KMS-11 (cell line): ENCODE results near the gene KCNQ1.

Source experiments
- H2AFZ ChIP-seq: fragments of 200-600 bp; sonication (generic); 2 replicates; pipeline ENCODE4 v1.6.1; 2016; ENCODE audit warnings: antibody characterized with exemption, mixed run types, low read depth
- H3K27ac ChIP-seq: fragments of 200-600 bp; sonication (generic); 2 replicates; pipeline ENCODE4 v1.6.1; 2016; ENCODE audit warnings: mild to moderate bottlenecking, mixed run types
- H3K27me3 ChIP-seq: fragments of 200-600 bp; sonication (generic); 2 replicates; pipeline ENCODE4 v1.6.1; 2017; ENCODE audit warnings: mild to moderate bottlenecking, low read depth, mixed run types, moderate library complexity; ENCODE audit not compliant: insufficient read depth
- H3K36me3 ChIP-seq: fragments of 200-600 bp; sonication (generic); 2 replicates; pipeline ENCODE4 v1.6.1; 2017; ENCODE audit warnings: mild to moderate bottlenecking, mixed run types; ENCODE audit not compliant: insufficient read depth
- H3K4me1 ChIP-seq: fragments of 200-600 bp; sonication (generic); 2 replicates; pipeline ENCODE4 v1.6.1; 2016; ENCODE audit warnings: mild to moderate bottlenecking, low read depth, mixed run types; ENCODE audit not compliant: poor library complexity, severe bottlenecking
- H3K4me2 ChIP-seq: fragments of 200-600 bp; sonication (generic); 2 replicates; pipeline ENCODE4 v1.7.0; 2016; ENCODE audit warnings: mild to moderate bottlenecking, mixed run types
- H3K4me3 ChIP-seq: fragments of 200-600 bp; sonication (generic); IDR thresholded peaks from 2 replicates; pipeline ENCODE4 v1.6.1; 2017; ENCODE audit warnings: low read depth, low read length, mixed read lengths; ENCODE audit not compliant: insufficient read depth
- H3K79me2 ChIP-seq: fragments of 200-600 bp; sonication (generic); 2 replicates; pipeline ENCODE4 v1.6.1; 2016; ENCODE audit warnings: low read depth, mixed run types; ENCODE audit not compliant: insufficient read depth
- H3K9ac ChIP-seq: fragments of 200-600 bp; sonication (generic); 2 replicates; pipeline ENCODE4 v1.6.1; 2016; ENCODE audit warnings: mild to moderate bottlenecking, mixed run types
- H4K20me1 ChIP-seq: fragments of 200-600 bp; sonication (generic); 2 replicates; pipeline ENCODE4 v1.6.1; 2016; ENCODE audit warnings: mild to moderate bottlenecking, mixed run types; ENCODE audit not compliant: insufficient read depth
- TF ChIP-seq, protein P1 (sequence below): fragments of 200-600 bp; sonication (generic); conservative IDR thresholded peaks from 2 replicates; pipeline ENCODE4 v1.6.1; 2017; ENCODE audit warnings: low read depth, mild to moderate bottlenecking, antibody characterized with exemption, low read length, moderate library complexity, mixed read lengths

The KCNQ1 gene

DNA sequence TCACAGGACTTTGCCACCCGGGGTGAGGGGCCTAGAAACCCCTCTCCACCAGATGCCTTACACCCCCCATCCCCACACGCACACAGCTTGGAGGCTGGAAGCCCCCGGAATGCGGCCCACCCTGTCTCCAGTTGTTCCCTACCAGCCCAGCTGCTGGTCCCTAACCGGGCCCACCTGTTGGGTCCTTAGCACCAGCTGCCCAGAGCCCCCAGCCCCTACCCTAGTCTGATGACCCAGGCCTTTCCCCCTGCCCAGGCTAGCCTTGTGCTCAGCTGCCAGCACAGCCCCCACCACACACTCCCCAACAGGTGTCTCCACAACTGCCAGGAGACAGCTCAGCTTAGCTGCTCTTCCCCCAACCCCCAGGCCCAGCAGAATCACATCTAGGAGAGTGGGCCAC, 373.7 kb downstream of the KCNQ1 start:
- H3K4me3 ChIP-seq = no peak overlapping the region
- no peaks in the 10 kb centered on the region for H4K20me1 ChIP-seq
- no peaks in the 10 kb centered on the region for H3K4me1 ChIP-seq
- no peaks in the 10 kb centered on the region for H3K36me3 ChIP-seq
- H2AFZ ChIP-seq = no peak overlapping the region
- no peaks in the 10 kb centered on the region for H3K79me2 ChIP-seq
- no peak overlapping the region for H3K4me2 ChIP-seq
- H3K9ac ChIP-seq = no peak overlapping the region
- no peak overlapping the region for H3K27ac ChIP-seq
- H3K27me3 ChIP-seq = no peaks in the 10 kb centered on the region
- TF ChIP-seq, protein P1, sequence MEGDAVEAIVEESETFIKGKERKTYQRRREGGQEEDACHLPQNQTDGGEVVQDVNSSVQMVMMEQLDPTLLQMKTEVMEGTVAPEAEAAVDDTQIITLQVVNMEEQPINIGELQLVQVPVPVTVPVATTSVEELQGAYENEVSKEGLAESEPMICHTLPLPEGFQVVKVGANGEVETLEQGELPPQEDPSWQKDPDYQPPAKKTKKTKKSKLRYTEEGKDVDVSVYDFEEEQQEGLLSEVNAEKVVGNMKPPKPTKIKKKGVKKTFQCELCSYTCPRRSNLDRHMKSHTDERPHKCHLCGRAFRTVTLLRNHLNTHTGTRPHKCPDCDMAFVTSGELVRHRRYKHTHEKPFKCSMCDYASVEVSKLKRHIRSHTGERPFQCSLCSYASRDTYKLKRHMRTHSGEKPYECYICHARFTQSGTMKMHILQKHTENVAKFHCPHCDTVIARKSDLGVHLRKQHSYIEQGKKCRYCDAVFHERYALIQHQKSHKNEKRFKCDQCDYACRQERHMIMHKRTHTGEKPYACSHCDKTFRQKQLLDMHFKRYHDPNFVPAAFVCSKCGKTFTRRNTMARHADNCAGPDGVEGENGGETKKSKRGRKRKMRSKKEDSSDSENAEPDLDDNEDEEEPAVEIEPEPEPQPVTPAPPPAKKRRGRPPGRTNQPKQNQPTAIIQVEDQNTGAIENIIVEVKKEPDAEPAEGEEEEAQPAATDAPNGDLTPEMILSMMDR = no peak

DNA sequence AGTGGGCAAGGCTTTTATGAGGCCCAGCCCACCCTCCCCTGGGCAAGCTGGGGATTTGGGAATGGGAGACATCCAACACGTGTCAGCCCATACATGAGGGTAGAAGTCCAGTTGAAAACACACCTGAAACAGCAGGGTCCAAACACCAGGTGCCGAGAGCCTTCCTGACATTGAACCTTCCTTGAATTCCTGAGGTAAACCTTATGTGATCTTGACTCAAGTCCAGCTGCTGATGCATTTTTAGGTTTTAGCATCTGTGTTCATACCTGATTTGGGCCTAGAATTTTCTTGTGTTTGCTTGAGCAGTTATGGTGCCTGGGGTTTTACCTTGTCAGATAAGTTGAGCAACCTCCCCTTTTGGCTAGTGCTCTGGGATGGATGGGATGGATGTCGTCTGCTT, 374.5 kb downstream of the KCNQ1 start:
- no peaks in the 10 kb centered on the region for H4K20me1 ChIP-seq
- TF ChIP-seq, protein P1 = no peak
- no peak overlapping the region for H3K4me2 ChIP-seq
- H3K79me2 ChIP-seq = no peaks in the 10 kb centered on the region
- no peaks in the 10 kb centered on the region for H3K36me3 ChIP-seq
- H2AFZ ChIP-seq = no peak overlapping the region
- no peak overlapping the region for H3K9ac ChIP-seq
- no peak overlapping the region for H3K27ac ChIP-seq
- no peaks in the 10 kb centered on the region for H3K27me3 ChIP-seq
- H3K4me3 ChIP-seq = no peak overlapping the region
- H3K4me1 ChIP-seq = no peaks in the 10 kb centered on the region

DNA sequence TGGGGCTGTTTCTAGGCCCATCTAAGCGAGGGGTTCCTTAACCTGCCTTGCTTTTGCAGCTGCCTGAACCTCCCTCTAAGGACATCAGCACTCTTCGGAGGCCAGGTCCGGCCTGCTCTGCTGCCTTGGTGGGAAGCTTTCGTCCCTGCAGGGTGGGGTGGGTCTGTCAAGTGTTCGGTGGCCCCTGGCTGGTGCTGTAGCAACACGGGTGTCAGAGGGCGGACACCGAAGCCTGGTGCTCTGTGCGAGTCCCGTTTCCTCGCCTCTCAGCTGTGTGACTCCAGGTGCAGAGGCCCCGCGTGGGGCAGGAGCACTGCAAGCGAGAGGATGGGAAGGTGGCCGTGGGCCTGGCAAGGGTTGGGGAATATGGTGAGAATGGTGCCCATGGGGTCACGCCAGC, 376.2 kb downstream of the KCNQ1 start:
- Histone ChIP-seq H3K4me1 (no peaks in the 10 kb centered on the region), H3K4me3 (no peak overlapping the region), H4K20me1 (no peaks in the 10 kb centered on the region), H3K36me3 (no peaks in the 10 kb centered on the region), H3K9ac (no peak overlapping the region), H3K79me2 (no peaks in the 10 kb centered on the region), H3K27me3 (no peaks in the 10 kb centered on the region), H3K4me2 (no peak overlapping the region), H2AFZ (no peak overlapping the region), H3K27ac (no peak overlapping the region)
- TF ChIP-seq, protein P1 = no peak

DNA sequence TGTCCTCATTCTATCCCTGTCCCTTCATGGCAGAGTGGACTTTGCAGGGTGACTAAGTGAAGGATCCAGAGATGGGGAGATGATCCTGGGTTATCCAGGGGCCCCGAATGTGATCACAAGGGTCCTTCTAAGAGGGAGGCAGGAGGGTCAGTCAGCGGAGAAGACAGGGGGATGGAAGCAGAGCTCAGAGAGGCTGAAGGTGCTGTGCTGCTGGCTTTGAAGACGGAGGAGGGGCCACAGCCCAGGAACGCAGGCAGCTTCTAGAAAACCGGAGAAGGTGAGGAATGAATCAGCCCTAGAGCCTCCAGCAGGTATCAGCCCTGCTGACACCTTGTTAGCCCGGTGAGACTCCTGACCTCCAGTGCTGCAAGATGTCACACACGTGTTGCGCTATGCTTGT, 377.1 kb downstream of the KCNQ1 start:
- Histone ChIP-seq H3K9ac (no peak overlapping the region), H3K27ac (no peak overlapping the region), H3K4me3 (no peak overlapping the region), H3K4me2 (no peak overlapping the region), H3K27me3 (no peaks in the 10 kb centered on the region), H3K36me3 (no peaks in the 10 kb centered on the region), H3K4me1 (no peaks in the 10 kb centered on the region), H3K79me2 (no peaks in the 10 kb centered on the region), H4K20me1 (no peaks in the 10 kb centered on the region), H2AFZ (no peak overlapping the region)
- TF ChIP-seq, protein P1 = no peak

DNA sequence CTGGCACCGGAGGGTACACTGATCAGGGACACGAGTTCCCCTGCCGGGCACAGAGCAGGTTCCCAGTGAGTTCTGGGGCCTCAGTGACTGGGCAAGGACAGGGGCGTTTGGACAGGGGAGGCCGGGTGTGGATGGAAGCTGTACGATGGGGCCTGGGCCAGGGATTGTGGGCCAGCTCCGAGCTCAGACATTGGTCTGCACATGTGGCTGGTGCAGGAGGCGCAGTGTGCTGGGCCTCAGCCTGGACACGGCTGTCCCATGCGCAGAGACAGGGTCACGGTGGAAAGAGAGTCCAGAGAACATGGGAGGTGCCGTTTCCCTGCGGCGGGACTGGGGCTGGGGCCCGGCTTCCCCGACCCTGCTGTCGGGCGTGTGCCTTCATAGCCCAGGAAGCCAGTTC, 380.0 kb downstream of the KCNQ1 start:
- Histone ChIP-seq H3K4me2 (no peak overlapping the region), H3K4me1 (no peaks in the 10 kb centered on the region), H3K4me3 (no peak overlapping the region), H3K27ac (no peak overlapping the region), H3K36me3 (no peaks in the 10 kb centered on the region), H3K9ac (no peak overlapping the region), H3K79me2 (no peaks in the 10 kb centered on the region), H2AFZ (no peak overlapping the region), H4K20me1 (no peaks in the 10 kb centered on the region), H3K27me3 (no peaks in the 10 kb centered on the region)
- TF ChIP-seq, protein P1 = no peak
